HuH-7 (cell line): ENCODE data around the gene SPRR2A.
"Not testable (repeated sequence)": the region's sequence is repeated elsewhere in the genome, so short reads cannot be mapped to it uniquely, and the experiment has no call there.

Experiments used
- DNase-seq: peaks from one replicate; pipeline ENCODE4 v3.0.0; 2011; ENCODE audit warnings: low spot score

The SPRR2A gene

GRCh38 chr1:153057375-153057774, at the start of gene SPRR2A:
Gene SPRR2A, minus strand, starts transcription at chr1:153057512. Its CDS starts 777 bp downstream, at chr1:153056735.
- no peak for DNase-seq

GRCh38 chr1:153100245-153100644, 42.9 kb upstream of the SPRR2A start:
- no peak for DNase-seq

- DNase-seq, result no peak
Observed at GRCh38 chr1:153099461-153100045, 42.2 kb upstream of the SPRR2A start.

GRCh38 chr1:153095764-153096163, 38.5 kb upstream of the SPRR2A start:
- DNase-seq, result no peak

GRCh38 chr1:153094426-153094825, 37.1 kb upstream of the SPRR2A start, which contains the start of gene SPRR2E:
Gene SPRR2E, minus strand, starts transcription at chr1:153094526. Its CDS starts 775 bp downstream, at chr1:153093751.
- DNase-seq, result no peak

GRCh38 chr1:153087652-153088051, 30.3 kb upstream of the SPRR2A start:
- DNase-seq, result no peak

GRCh38 chr1:153081736-153082135, 24.4 kb upstream of the SPRR2A start:
- no peak for DNase-seq

GRCh38 chr1:153072806-153073726, 15.8 kb upstream of the SPRR2A start:
- no peak for DNase-seq

GRCh38 chr1:153071511-153071910, 14.2 kb upstream of the SPRR2A start, which contains the start of gene SPRR2B:
Gene SPRR2B, minus strand, starts transcription at chr1:153071611. Its CDS starts 772 bp downstream, at chr1:153070839.
- no peak for DNase-seq

GRCh38 chr1:153070243-153070642, 12.9 kb upstream of the SPRR2A start:
- DNase-seq, result no peak

- no peak for DNase-seq
Observed at GRCh38 chr1:153058826-153059784, 1.8 kb upstream of the SPRR2A start.

- DNase-seq, result no peak
Observed at GRCh38 chr1:153058154-153058553, 842 bp upstream of the SPRR2A start.

GRCh38 chr1:153056111-153056510, 1.2 kb downstream of the SPRR2A start:
- not testable (repeated sequence) for DNase-seq

- no peak for DNase-seq
Observed at GRCh38 chr1:153049211-153049610, 8.1 kb downstream of the SPRR2A start.

- no peak for DNase-seq
Observed at GRCh38 chr1:153040950-153041631, 16.2 kb downstream of the SPRR2A start, which contains the start of gene SPRR2D. Gene SPRR2D, minus strand, starts transcription at chr1:153041120. Its CDS starts 774 bp downstream, at chr1:153040346.

GRCh38 chr1:153035211-153035610, 22.1 kb downstream of the SPRR2A start:
- DNase-seq, result no peak

GRCh38 chr1:153032677-153033308, 24.5 kb downstream of the SPRR2A start:
- no peak for DNase-seq

GRCh38 chr1:153032073-153032472, 25.2 kb downstream of the SPRR2A start:
- DNase-seq, result no peak

GRCh38 chr1:153030895-153031294, 26.4 kb downstream of the SPRR2A start, which contains the start of gene SPRR1B:
Gene SPRR1B, plus strand, starts transcription at chr1:153031203. Its CDS starts 1,143 bp downstream, at chr1:153032346.
- DNase-seq, result no peak

- no peak for DNase-seq
Observed at GRCh38 chr1:153028766-153029165, 28.5 kb downstream of the SPRR2A start.

- DNase-seq, result no peak
Observed at GRCh38 chr1:153025797-153026196, 31.5 kb downstream of the SPRR2A start.
